H1 (cell line): Measurements from ENCODE around the gene TERF2IP. TPM values are rescaled to one million over a fixed set of nuclear protein-coding genes. Genes with fewer than 3 reads are reported as not detected.

ENCODE experiments used
- CTCF ChIA-PET: fragments of 300-600 bp; sonication (Branson Sonifier 250); formaldehyde crosslinking; loops from one replicate; lab custom pipeline; 2021; ENCODE audit not compliant: partially characterized antibody; lab: Charles Lee
- POLR2A ChIA-PET: fragments of 300-600 bp; sonication (Branson Sonifier 250); formaldehyde crosslinking; loops from one replicate; lab custom pipeline; 2021; ENCODE audit warnings: inconsistent platforms; ENCODE audit not compliant: partially characterized antibody; lab: Charles Lee
- DNase-seq, 2 experiments: peaks; one replicate each; pipeline versions ENCODE4 v3.0.0 to v3.0.0-alpha.2; 2010 to 2022; ENCODE audit warnings: low spot score in 2 of 2, low read depth in 1 of 2, mixed read lengths in 1 of 2
- FAIRE-seq: peaks from 2 replicates; lab custom pipeline; 2011; peaks lifted over from hg19 to GRCh38; lab: Jason Lieb, UNC
- H2AFZ ChIP-seq: 2 replicates; pipeline ENCODE4 v1.8.1; 2012; ENCODE audit warnings: low read length, inconsistent platforms
- H2AK5ac ChIP-seq: 2 replicates; pipeline ENCODE4 v1.6.1; 2013; ENCODE audit warnings: low read depth, low read length
- H2BK120ac ChIP-seq: replicated peaks from 2 replicates; pipeline ENCODE3; 2013; ENCODE audit warnings: low read depth, low read length, inconsistent platforms
- H2BK12ac ChIP-seq: 2 replicates; pipeline ENCODE4 v1.6.1; 2013; ENCODE audit warnings: low read depth, low read length
- H2BK15ac ChIP-seq: 2 replicates; pipeline ENCODE4 v1.6.1; 2013; ENCODE audit warnings: low read length
- H2BK20ac ChIP-seq: 2 replicates; pipeline ENCODE4 v1.6.1; 2013; ENCODE audit warnings: low read length
- H2BK5ac ChIP-seq: 2 replicates; pipeline ENCODE4 v1.6.1; 2013; ENCODE audit warnings: low read depth, low read length
- H3K14ac ChIP-seq: 2 replicates; pipeline ENCODE4 v1.6.1; 2013; ENCODE audit warnings: inconsistent platforms; ENCODE audit not compliant: insufficient read length
- H3K18ac ChIP-seq: 2 replicates; pipeline ENCODE4 v1.6.1; 2013; ENCODE audit warnings: low read length; ENCODE audit errors: extremely low read depth
- H3K23ac ChIP-seq: 2 replicates; pipeline ENCODE4 v1.6.1; 2013; ENCODE audit warnings: inconsistent platforms; ENCODE audit not compliant: insufficient read length
- H3K23me2 ChIP-seq: 2 replicates; pipeline ENCODE4 v1.6.1; 2013; ENCODE audit warnings: low read depth, low read length
- H3K27ac ChIP-seq: 2 replicates; pipeline ENCODE4 v1.6.1; 2011; ENCODE audit warnings: low read depth, low read length, inconsistent platforms
- H3K27me3 ChIP-seq, 4 experiments: replicated peaks in 1 of 4; 1 replicate in 1 of 4; 2 replicates in 3 of 4; pipeline versions ENCODE4 v1.6.1 to v1.8.1; 2011 to 2013; ENCODE audit warnings: low read length in 3 of 4, mild to moderate bottlenecking in 3 of 4, inconsistent platforms in 2 of 4, mixed read lengths in 2 of 4, moderate library complexity in 1 of 4; ENCODE audit not compliant: control insufficient read depth in 3 of 4, insufficient read depth in 3 of 4; ENCODE audit errors: extremely low read depth in 1 of 4
- H3K36me3 ChIP-seq, 4 experiments: 2 replicates each; pipeline versions ENCODE4 v1.6.1 to v1.8.1; 2011 to 2013; ENCODE audit warnings: mild to moderate bottlenecking in 4 of 4, low read length in 3 of 4, moderate library complexity in 2 of 4, control low read depth in 1 of 4, inconsistent platforms in 1 of 4; ENCODE audit not compliant: insufficient read depth in 4 of 4, control insufficient read depth in 2 of 4
- H3K4ac ChIP-seq: replicated peaks from 2 replicates; pipeline ENCODE3; 2013; ENCODE audit warnings: low read length, low read depth, mixed read lengths, inconsistent platforms; ENCODE audit not compliant: insufficient read length
- H3K4me1 ChIP-seq, 4 experiments: replicated peaks in 1 of 4; 1 replicate in 1 of 4; 2 replicates in 3 of 4; pipeline versions ENCODE4 v1.6.1 to v1.8.1; 2011 to 2013; ENCODE audit warnings: low read length in 3 of 4, inconsistent platforms in 2 of 4, mixed read lengths in 1 of 4; ENCODE audit not compliant: insufficient read depth in 4 of 4, control insufficient read depth in 3 of 4
- H3K4me2 ChIP-seq, 2 experiments: 2 replicates each; pipeline versions ENCODE4 v1.6.1 to v1.8.1; 2011 to 2013; ENCODE audit warnings: low read depth in 2 of 2, low read length in 2 of 2, control low read depth in 1 of 2, inconsistent platforms in 1 of 2, mild to moderate bottlenecking in 1 of 2; ENCODE audit not compliant: insufficient read depth in 1 of 2
- H3K4me3 ChIP-seq, 4 experiments: fragments of 200-600, 300-600 bp in 1 of 4; sonication (generic), shearing (Covaris generic), sonication (Bioruptor Twin) in 1 of 4; 2 replicates each; pipeline versions ENCODE4 v1.5.1 to v1.8.1; 2011 to 2016; ENCODE audit warnings: low read length in 4 of 4, low read depth in 3 of 4, control low read depth in 2 of 4, inconsistent platforms in 2 of 4, mild to moderate bottlenecking in 2 of 4, mixed read lengths in 1 of 4, moderate library complexity in 1 of 4; ENCODE audit not compliant: insufficient read depth in 2 of 4; ENCODE audit errors: extremely low read depth in 1 of 4
- H3K56ac ChIP-seq: replicated peaks from 2 replicates; pipeline ENCODE3; 2013; ENCODE audit warnings: low read depth, mild to moderate bottlenecking, mixed read lengths, low read length, inconsistent platforms; ENCODE audit not compliant: insufficient read length
- H3K79me1 ChIP-seq: 2 replicates; pipeline ENCODE4 v1.6.1; 2013; ENCODE audit warnings: low read depth, low read length, control low read depth
- H3K79me2 ChIP-seq, 2 experiments: 2 replicates each; pipeline versions ENCODE4 v1.6.1 to v1.8.1; 2012 to 2013; ENCODE audit warnings: low read length in 2 of 2, mild to moderate bottlenecking in 2 of 2, inconsistent platforms in 1 of 2; ENCODE audit not compliant: insufficient read depth in 2 of 2, control insufficient read depth in 1 of 2
- H3K9ac ChIP-seq, 4 experiments: replicated peaks in 1 of 4; 1 replicate in 1 of 4; 2 replicates in 3 of 4; pipeline versions ENCODE4 v1.6.1 to v1.8.1; 2011 to 2013; ENCODE audit warnings: low read depth in 3 of 4, low read length in 3 of 4, control low read depth in 2 of 4, mild to moderate bottlenecking in 2 of 4, moderate library complexity in 2 of 4, inconsistent platforms in 1 of 4; ENCODE audit errors: extremely low read depth in 1 of 4
- H3K9me3 ChIP-seq, 2 experiments: 2 replicates each; pipeline versions ENCODE4 v1.6.1 to v1.8.1; 2012 to 2013; ENCODE audit warnings: mild to moderate bottlenecking in 2 of 2, moderate library complexity in 2 of 2, control low read depth in 1 of 2, inconsistent platforms in 1 of 2, low read depth in 1 of 2, low read length in 1 of 2, mixed read lengths in 1 of 2; ENCODE audit not compliant: insufficient read depth in 2 of 2
- H4K20me1 ChIP-seq, 2 experiments: replicated peaks in 1 of 2; 2 replicates each; pipeline versions ENCODE3 to v1.8.1; 2011 to 2013; ENCODE audit warnings: inconsistent platforms in 2 of 2, low read length in 2 of 2, mild to moderate bottlenecking in 1 of 2; ENCODE audit not compliant: insufficient read depth in 2 of 2, control insufficient read depth in 1 of 2
- H4K5ac ChIP-seq: 2 replicates; pipeline ENCODE4 v1.6.1; 2013; ENCODE audit warnings: low read length, low read depth, mixed read lengths, inconsistent platforms; ENCODE audit not compliant: insufficient read length
- H4K8ac ChIP-seq: 2 replicates; pipeline ENCODE4 v1.8.0; 2013; ENCODE audit warnings: mild to moderate bottlenecking, moderate library complexity, low read length, inconsistent platforms; ENCODE audit not compliant: insufficient read depth; ENCODE audit errors: extremely low read depth
- H4K91ac ChIP-seq: replicated peaks from 2 replicates; pipeline ENCODE3; 2013; ENCODE audit warnings: low read length, mixed read lengths, inconsistent platforms; ENCODE audit not compliant: insufficient read length
- ATF2 ChIP-seq: IDR thresholded peaks from 2 replicates; pipeline ENCODE4 v1.6.1; 2012; ENCODE audit warnings: low read length, inconsistent platforms
- CBX8 ChIP-seq: fragments of 300-800, 300-1000 bp; sonication (generic); IDR thresholded peaks from 2 replicates; pipeline ENCODE4 v1.7.1; 2016; ENCODE audit warnings: low read depth, low read length, borderline replicate concordance
- CREB1 ChIP-seq: IDR thresholded peaks from 2 replicates; pipeline ENCODE4 v1.6.1; 2012; ENCODE audit warnings: inconsistent platforms
- JUND ChIP-seq: IDR thresholded peaks from 2 replicates; pipeline ENCODE4 v1.6.1; 2011; ENCODE audit warnings: mild to moderate bottlenecking, improper control_type of control experiment, low read length
- NANOG ChIP-seq: IDR thresholded peaks from 2 replicates; pipeline ENCODE4 v1.6.1; 2011; ENCODE audit warnings: low read length, low read depth, mild to moderate bottlenecking, inconsistent platforms; ENCODE audit not compliant: insufficient read depth, poor library complexity, severe bottlenecking
- POU5F1 ChIP-seq: IDR thresholded peaks from 2 replicates; pipeline ENCODE4 v1.6.1; 2011; ENCODE audit warnings: low read depth, mild to moderate bottlenecking, low read length, moderate library complexity
- SP1 ChIP-seq: IDR thresholded peaks from 2 replicates; pipeline ENCODE4 v1.6.1; 2011; ENCODE audit warnings: low read depth, low read length
- SRF ChIP-seq: IDR thresholded peaks from 2 replicates; pipeline ENCODE4 v1.6.1; 2011; ENCODE audit warnings: mild to moderate bottlenecking, low read depth, low read length, moderate library complexity
- TEAD4 ChIP-seq: IDR thresholded peaks from 2 replicates; pipeline ENCODE4 v1.6.1; 2012; ENCODE audit warnings: low read depth, low read length, inconsistent platforms, mixed read lengths
- WGBS, 2 experiments: shearing (Covaris generic) in 1 of 2; methylation state at CpG; one replicate each; pipeline versions ENCODE4 v1.1.6 to v1.1.7; 2013 to 2015; ENCODE audit warnings: low lambda C conversion rate in 2 of 2, mixed read lengths in 2 of 2, inconsistent platforms in 1 of 2, low coverage in 1 of 2, missing lambda C conversion rate in 1 of 2; ENCODE audit not compliant: insufficient replicate concordance in 2 of 2, insufficient coverage in 1 of 2, insufficient read length in 1 of 2; ENCODE audit errors: extremely low coverage in 1 of 2, missing lambda C conversion rate in 1 of 2; 5-methylcytosine and 5-hydroxymethylcytosine counted together
- polyA plus RNA-seq, 7 experiments: library from polyadenylated mRNA; depleted of rRNA in 3 of 7; stranded (reverse) in 5 of 7; unstranded in 2 of 7; fragments of >200 nt in 5 of 7; fragments of 200-250 nt in 2 of 7; gene quantifications; 1 replicate in 5 of 7; 2 replicates in 1 of 7; 4 replicates in 1 of 7; pipeline versions ENCODE4 v1.2.1 to v1.2.3, GENCODE V29; 2011 to 2013; ENCODE audit warnings: missing spikeins in 2 of 7, mixed read lengths in 2 of 7
- total RNA-seq: library from RNA; stranded (reverse); fragmentation: NEBNext Ultra II Directional; extraction: Animal tissue kit (Norgen Biotek cat#: 25700); gene quantifications from 2 replicates; pipeline ENCODE4 v1.2.1, GENCODE V29; 2021

The TERF2IP gene
- total and polyA plus RNA-seq, 2 of the 8 experiments (the other 6 are each of a cell fraction or from before 2014, with no cell fraction given) = 5.5 to 15.1 TPM

DNA sequence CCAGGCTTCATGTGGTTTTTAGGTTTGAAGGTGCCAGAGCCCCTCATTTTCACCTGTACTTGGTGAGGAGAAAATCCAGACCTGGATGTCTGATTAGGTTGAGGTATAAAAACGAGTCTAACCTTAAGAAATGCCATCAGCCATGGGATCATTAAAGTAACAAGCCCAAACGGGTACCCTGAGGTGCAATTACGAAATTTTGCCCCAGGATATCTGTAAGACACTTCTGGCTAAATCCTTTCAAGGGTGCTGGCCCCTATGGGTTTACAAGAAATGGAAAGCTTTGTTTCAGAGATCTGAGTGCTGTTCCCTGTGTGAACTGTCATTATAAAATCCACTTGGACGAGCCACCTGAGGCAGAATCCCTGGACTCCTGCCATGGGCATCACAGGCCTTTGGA lies 44.3 kb upstream of the TERF2IP start:
- Histone ChIP-seq H2BK15ac (no peak overlapping the region), H3K4me3 (no peak overlapping the region), H4K20me1 (no peaks in the 10 kb centered on the region), H3K23me2 (no peaks in the 10 kb centered on the region), H3K9me3 (peaks cover 5 to 9% of the 10 kb centered on the region in 2 experiments; a peak in 3 of 4 replicates), H3K14ac (no peak overlapping the region), H2BK120ac (no peak overlapping the region), H2AK5ac (no peak overlapping the region), H3K27ac (no peak overlapping the region), H3K4ac (no peak overlapping the region), H4K8ac (no peak overlapping the region), H2BK12ac (no peak overlapping the region), H4K91ac (no peak overlapping the region), H2BK5ac (no peak overlapping the region), H4K5ac (no peak overlapping the region), H2BK20ac (no peak overlapping the region), H3K18ac (no peak overlapping the region), H3K27me3 (no peaks in the 10 kb centered on the region), H3K4me2 (no peak overlapping the region), H3K4me1 (no peaks in the 10 kb centered on the region), H3K56ac (no peak overlapping the region), H3K79me1 (no peaks in the 10 kb centered on the region), H2AFZ (no peak overlapping the region), H3K79me2 (no peaks in the 10 kb centered on the region), H3K36me3 (peaks cover 15 to 57% (median 44%) of the 10 kb centered on the region in 4 experiments; a peak in 7 of 8 replicates), H3K23ac (no peak overlapping the region), H3K9ac (no peak overlapping the region)
- WGBS, 2 experiments = 85% methylated on average over 4 of the region's 4 CpGs; no CpG with 5 or more reads in 1 of the 2 experiments
- ChIA-PET POLR2A (no interaction called here), CTCF (no interaction called here)
- DNase-seq (no peak), FAIRE-seq (no peak)
- TF ChIP-seq NANOG = no peak
- no peak for TF ChIP-seq TEAD4
- TF ChIP-seq CREB1 = no peak
- no peak for TF ChIP-seq ATF2
- TF ChIP-seq JUND = no peak
- no peak for TF ChIP-seq SRF
- no peak for TF ChIP-seq CBX8
- TF ChIP-seq SP1 = no peak
- no peak for TF ChIP-seq POU5F1
